ENCODE results near the gene KLHL2. TPM values are rescaled to one million over a fixed set of nuclear protein-coding genes. Genes with fewer than 3 reads are reported as not detected.

Gene KLHL2
- total and polyA plus RNA-seq, 2 of the 13 experiments (the other 11 are each of a cell fraction or from before 2014, with no cell fraction given): 9.2 to 17.6 TPM

DNA sequence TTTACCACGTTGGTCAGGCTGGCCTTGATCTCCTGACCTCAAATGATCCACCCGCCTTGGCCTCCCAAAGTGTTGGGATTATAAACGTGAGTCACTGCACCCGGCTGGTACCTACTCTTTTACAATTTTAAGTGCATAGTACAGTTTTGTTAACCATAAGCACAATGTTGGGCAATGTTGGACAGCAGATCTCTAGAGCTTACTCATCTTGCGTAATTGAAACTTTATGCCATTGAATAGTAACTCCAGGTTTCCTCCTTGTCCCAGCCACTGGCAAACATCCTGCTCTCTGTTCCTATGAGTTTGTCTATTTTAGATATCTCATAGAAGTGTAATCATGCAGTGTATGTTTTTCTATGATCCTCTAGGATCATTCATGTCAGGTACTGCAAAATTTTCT lies 162.2 kb downstream of the KLHL2 start (continued):
- no peak for TF ChIP-seq UBTF (CRISPR knock-in tag; IDR thresholded peaks at IDR 0.05)
- no peak for TF ChIP-seq SRY (CRISPR knock-in tag; IDR thresholded peaks at IDR 0.05)
- no peak for TF ChIP-seq POLR2AphosphoS5 (IDR thresholded peaks at IDR 0.05; ENCODE audit: low read depth, low read length)
- TF ChIP-seq SMARCE1 (IDR thresholded peaks at IDR 0.05; ENCODE audit: borderline replicate concordance): no peak
- TF ChIP-seq MAFG (CRISPR knock-in tag; IDR thresholded peaks at IDR 0.05): no peak
- peak; percentile 26; the same call in 1 of the 2 replicates for TF ChIP-seq CREB1 (IDR thresholded peaks at IDR 0.05)
- TF ChIP-seq CREB1 (CRISPR knock-in tag; IDR thresholded peaks at IDR 0.05): peak; percentile 69
- no peak for TF ChIP-seq ZNF180 (CRISPR knock-in tag; IDR thresholded peaks at IDR 0.05; ENCODE audit: borderline replicate concordance, low read depth)
- TF ChIP-seq IKZF4 (CRISPR knock-in tag; IDR thresholded peaks at IDR 0.05; ENCODE audit: borderline replicate concordance, low read depth, not compliant biosample characterization): no peak
- TF ChIP-seq, protein P1, sequence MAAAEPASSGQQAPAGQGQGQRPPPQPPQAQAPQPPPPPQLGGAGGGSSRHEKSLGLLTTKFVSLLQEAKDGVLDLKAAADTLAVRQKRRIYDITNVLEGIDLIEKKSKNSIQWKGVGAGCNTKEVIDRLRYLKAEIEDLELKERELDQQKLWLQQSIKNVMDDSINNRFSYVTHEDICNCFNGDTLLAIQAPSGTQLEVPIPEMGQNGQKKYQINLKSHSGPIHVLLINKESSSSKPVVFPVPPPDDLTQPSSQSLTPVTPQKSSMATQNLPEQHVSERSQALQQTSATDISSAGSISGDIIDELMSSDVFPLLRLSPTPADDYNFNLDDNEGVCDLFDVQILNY (CRISPR knock-in tag; conservative IDR thresholded peaks at IDR 0.05): no peak
- TF ChIP-seq ELF4 (CRISPR knock-in tag; IDR thresholded peaks at IDR 0.05; ENCODE audit: borderline replicate concordance): no peak
- no peak for TF ChIP-seq TMF1 (CRISPR knock-in tag; IDR thresholded peaks at IDR 0.05; ENCODE audit: low read depth)
- TF ChIP-seq ZBTB46 (CRISPR knock-in tag; IDR thresholded peaks at IDR 0.05; ENCODE audit: borderline replicate concordance): no peak
- TF ChIP-seq SETDB1 (CRISPR knock-in tag; IDR thresholded peaks at IDR 0.05; ENCODE audit: borderline replicate concordance): no peak
- peak; percentile 80; the same call in 1 of the 2 replicates for TF ChIP-seq ZBTB25 (CRISPR knock-in tag; IDR thresholded peaks at IDR 0.05)
- TF ChIP-seq ZNF160 (CRISPR knock-in tag; IDR thresholded peaks at IDR 0.05): no peak
- TF ChIP-seq TP53 (CRISPR knock-in tag; conservative IDR thresholded peaks at IDR 0.05): no peak
- no peak for TF ChIP-seq NFYB (CRISPR knock-in tag; IDR thresholded peaks at IDR 0.05)
- TF ChIP-seq ZNF234 (CRISPR knock-in tag; conservative IDR thresholded peaks at IDR 0.05): no peak
- no peak for TF ChIP-seq KDM5A (IDR thresholded peaks at IDR 0.05; ENCODE audit: borderline replicate concordance, low read length)
- no peak for TF ChIP-seq ZNF260 (CRISPR knock-in tag; IDR thresholded peaks at IDR 0.05; ENCODE audit: borderline replicate concordance, low read depth)
- no peak for TF ChIP-seq STAT6 (CRISPR knock-in tag; IDR thresholded peaks at IDR 0.05; ENCODE audit: borderline replicate concordance)
- TF ChIP-seq MED13 (CRISPR knock-in tag; IDR thresholded peaks at IDR 0.05): no peak; the same call in 1 of the 2 replicates
- TF ChIP-seq IKZF1 (IDR thresholded peaks at IDR 0.05): no peak
